Measurements from ENCODE around the gene GPR153.
A peak's percentile ranks its signal among the peaks of the same experiment; 100 is the strongest.
"Not testable (repeated sequence)": the region's sequence is repeated elsewhere in the genome, so short reads cannot be mapped to it uniquely, and the experiment has no call there.

The GPR153 gene

DNA sequence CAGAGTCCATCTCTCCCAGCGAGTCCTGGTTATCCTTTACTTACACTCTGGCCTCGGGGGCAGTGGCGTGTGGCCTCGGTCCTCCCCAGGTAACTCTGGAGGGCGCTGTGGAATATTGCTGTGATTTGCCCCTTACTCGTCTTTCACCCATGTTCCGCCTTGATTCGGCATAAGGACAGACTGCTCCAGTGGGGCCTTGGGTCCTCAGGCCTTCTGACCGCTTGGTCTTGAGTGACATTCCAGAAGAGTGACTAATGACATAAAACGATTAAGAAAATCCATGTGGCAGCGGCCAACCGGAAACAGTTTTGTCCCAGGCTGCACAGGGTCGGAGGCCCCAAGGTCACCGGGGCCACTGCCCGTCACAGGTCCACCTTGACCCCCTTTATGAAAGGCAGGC is 36.2 kb downstream of the GPR153 start:
- no peak for DNase-seq (ENCODE audit: low spot score)

DNA sequence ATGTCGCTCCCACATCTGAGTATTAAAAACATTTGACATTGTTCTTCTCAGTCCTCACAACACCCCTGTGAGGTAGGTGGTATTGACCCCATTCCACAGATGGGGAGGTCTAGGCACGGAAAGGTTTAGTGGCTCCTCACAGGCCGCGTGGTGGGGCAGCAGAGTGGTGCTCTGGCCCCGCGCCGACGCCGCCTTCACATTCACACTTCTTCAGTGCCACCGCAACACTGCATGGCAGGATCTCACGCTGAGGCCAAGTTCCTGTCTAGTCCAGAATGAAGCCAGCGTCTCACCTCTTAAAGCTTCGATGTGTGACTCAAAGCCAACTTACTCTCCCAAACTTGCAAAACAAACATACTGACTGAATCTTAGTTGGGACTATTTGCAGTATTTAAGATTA is 37.3 kb downstream of the GPR153 start:
- DNase-seq (ENCODE audit: low spot score), result no peak

DNA sequence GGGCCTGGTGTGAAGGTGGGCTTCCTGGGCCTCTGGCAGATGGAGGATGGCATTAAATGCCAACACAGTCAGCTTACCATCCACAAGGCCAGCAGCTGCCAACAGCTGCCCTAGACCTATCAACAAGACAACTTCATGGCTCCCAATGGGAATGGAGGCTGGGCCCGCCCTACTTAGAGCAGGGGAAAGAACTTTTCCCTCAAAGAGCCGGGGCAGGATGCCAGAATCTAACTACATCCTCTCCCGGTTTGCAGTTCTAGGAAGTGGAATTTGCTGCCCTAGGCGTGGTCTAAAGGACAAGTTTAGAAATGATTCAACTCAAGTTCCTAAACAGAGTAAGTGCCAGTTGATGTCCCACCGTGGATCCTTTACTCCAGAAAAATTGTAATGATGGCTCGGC is 38.3 kb downstream of the GPR153 start:
- DNase-seq (ENCODE audit: low spot score), result no peak

DNA sequence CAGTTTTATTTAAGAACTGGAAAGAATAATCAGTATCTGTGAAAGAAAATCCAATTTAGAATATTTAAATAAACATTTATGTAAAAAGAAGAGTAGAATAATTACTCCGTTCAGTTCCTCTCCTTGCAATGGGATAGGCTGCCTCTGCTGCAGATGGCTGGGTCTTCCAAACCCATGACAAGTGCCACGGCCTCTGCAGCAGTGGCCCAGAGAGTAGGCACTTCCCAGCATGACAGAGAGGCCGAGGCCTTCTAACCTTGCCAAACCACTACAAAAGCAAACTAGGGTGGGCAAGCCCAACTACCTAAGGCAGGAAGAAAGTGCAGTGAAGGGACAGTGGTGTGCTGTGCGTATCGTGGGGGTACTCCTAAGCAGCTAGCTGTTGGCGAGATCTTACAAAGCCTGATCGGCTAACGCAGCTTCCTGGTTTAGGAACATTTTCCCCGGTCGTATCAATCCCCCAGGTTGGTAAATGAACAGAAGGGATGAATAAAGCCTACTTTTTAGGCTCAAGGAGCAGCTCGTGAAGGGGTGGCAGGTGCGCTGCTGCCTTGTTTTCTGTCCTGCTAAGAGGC is 39.6 kb downstream of the GPR153 start:
- DNase-seq (ENCODE audit: low spot score), result no peak

DNA sequence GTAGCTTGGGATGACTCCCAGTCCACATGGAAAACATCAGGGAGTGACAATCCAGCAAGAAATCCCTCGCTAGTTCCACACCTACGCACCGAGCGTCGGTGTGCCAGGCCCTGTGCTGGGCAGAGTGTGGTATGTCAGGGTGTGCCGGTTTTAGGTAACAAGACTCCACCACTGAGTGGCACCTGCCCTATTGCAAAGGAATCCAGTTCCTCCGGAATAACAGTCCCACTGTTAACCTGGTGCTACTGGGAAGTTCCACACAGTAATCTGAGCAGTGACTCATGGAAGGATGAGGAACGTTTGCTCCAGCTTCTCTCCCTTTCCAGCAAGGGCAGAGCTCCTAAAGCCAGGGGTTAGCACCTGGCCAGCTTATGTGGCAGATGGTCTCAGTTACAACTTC is 40.7 kb downstream of the GPR153 start:
- no peak for DNase-seq (ENCODE audit: low spot score)

DNA sequence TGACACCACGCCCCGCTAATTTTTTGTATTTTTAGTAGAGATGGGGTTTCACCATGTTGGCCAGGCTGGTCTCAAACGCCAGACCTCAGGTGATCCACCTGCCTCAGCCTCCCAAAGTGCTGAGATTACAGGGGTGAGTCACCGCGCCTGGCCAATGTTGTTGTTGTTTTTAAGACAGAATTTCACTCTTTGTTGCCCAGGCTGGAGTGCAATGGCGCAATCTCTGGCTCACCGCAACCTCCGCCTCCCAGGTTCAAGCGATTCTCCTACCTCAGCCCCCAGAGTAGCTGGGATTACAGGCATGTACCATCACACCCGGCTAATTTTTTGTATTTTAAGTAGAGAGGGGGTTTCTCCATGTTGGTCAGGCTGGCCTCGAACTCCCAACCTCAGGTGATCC is 41.3 kb downstream of the GPR153 start:
- not testable (repeated sequence) for DNase-seq (ENCODE audit: low spot score)

DNA sequence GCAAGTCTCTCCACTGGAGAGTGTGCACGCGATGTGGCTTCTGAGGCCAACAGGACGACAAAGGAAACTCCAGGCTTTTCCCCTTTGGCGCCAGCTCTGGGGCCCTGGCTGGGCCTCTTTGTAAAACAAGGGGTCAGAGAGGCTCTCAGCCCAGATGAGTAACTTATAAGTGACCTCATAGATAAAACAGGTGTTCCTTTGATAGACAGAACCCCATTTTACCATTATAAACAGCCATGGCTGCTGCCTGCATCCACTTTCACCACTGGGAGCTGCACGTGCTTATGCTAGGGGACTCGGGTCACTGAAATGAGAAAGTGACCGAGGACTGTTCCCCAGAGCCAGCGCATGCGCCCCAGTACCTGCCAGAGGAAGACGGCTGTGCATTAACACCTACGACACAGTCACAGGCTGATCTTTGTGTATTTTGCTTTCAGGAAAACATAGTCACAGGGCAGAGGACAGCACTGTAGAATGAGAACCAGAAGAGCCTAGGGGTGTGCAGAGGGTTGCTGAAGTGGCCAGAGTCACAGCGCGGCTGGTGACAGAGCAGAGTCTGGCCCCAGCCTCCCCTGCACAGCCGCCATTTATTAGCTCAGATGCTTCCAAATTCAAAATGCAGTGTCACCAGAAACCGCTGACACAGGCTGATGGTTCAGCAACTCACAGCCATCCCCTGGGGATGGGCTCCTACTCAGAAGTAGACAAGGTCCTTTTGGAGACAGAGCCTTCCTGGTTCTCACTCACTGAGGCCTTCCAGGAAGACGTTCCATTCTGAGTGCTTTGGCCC is 42.3 kb downstream of the GPR153 start:
- no peak for DNase-seq (ENCODE audit: low spot score)

DNA sequence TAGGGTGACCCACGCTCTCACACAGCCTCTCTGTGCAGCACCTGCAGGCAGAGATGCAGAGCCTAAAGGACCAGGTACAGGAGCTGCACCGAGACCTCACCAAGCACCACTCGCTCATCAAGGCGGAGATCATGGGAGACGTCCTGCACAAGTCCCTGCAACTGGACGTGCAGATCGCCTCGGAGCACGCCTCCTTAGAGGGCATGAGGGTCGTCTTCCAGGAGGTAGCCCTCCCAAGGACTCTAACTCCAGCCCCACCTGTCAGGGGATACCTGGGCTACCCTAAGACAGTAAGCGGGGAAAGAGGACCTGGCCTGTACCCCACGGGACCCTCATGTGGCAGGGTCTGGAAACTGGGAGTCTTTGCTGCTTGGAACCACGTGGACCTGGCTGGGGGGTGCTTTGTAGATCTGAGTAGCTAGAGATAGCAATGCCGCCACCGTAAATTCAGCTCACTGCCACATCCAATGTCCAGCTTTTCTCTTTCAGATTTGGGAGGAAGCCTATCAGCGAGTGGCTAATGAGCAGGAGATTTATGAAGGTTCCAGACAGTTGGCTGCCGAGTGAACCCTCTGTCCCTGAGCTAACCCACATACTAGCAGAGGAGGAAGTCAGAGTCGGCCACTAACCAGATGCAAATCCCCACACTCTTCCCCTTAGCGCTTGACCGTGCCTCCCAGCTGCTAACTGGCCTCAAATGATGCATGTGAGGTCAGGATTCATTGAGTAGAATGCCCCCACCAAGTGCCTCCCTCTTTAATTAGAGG is 48.5 kb downstream of the GPR153 start:
- no peak for DNase-seq (ENCODE audit: low spot score)

DNA sequence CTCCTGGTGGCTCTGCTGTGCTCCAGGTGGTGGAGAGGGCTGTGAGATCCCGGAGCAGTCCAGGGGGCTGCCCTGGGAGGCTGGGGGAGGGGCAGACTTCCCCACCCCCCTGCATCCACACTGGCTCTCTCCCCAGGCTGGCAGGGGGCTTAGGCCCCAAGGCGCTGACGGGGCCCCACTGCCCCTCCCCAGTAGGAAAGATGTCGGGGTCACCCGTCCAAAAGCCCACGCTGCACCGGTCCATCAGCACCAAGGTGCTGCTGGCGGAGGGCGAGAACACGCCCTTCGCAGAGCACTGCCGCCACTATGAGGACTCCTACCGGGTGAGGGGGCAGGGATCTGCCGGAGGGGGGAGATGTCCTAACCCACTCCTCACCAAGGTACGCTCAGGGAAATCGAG is 49.2 kb downstream of the GPR153 start:
- DNase-seq (ENCODE audit: low spot score), result no peak

DNA sequence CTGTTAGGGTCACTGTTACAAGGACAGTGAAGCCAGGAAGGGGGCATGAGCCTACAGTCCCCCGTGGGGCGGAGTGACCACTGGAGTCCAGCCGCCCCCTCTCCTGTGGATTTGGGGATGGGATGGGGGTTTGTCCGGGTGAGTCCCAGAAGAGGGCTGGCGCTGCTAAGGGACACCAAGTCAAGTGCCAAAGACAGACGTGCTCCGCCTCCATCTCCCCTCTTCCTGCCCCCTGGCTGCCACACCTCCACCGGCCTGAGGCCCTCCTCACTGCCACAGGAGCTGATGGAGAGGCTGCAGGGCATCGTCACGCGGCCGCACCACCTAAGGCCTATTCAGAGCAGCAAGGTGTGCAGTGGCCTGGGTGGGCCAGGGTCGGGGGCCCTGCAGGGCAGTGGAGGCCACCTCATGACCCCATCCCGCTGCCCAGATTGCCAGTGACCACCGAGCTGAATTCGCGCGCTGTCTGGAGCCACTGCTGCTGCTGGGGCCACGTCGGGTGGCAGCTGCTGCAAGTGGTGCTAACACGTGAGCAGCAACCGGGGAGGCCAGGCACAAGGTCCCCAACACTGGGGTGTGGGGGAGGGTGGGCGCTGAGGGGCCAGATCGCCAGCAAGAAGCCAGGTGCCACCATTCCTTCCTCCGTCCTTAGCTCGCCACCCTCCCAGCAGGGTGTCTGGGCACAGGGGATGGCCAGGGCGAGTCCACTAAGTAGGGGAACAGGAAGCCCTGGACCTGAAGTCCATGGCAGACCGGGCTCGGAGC is 50.1 kb downstream of the GPR153 start:
- no peak for DNase-seq (ENCODE audit: low spot score)

DNA sequence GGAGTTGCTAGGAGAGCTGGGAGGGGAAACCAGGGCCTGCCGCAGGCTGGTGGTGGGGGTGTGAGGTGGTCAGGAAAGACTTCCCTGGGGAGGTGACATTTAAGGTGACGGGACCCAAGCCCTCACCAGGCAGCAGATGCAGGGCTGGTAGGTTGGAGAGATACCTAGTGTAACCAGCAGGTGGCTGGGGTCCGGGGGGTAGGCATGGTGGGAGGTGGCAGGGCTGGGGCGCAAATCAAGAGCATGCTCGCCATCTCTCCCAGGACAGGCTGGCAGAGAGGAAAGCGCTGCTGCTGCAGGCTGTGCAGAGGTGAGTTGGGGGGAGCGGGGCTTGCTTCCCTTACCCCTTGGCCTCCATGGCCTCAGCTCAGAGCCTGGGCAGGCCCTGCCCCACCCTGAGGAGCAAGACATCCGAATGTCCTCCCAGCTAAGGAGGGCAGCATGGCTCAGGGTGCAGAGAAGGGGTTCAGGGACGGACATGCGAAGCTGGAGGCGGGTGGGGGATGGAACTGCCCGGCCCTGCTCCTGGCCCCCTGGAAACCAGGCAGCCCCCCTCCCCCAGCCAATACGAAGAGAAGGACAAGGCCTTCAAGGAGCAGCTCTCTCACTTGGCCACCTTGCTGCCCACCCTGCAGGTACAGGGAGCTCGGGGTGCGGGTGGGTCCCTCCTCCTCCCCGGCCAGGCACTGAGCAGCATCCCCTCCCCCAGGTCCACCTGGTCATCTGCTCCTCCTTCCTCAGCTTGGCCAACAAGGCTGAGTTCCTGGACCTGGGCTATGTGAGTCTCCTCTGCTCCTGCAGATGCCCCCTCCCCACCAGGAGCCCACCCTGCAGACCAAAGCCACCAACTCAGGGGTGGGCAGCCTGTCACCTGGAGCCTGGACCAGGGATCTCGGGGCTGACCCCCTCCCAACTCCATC is 51.0 kb downstream of the GPR153 start:
- no peak for DNase-seq (ENCODE audit: low spot score)

DNA sequence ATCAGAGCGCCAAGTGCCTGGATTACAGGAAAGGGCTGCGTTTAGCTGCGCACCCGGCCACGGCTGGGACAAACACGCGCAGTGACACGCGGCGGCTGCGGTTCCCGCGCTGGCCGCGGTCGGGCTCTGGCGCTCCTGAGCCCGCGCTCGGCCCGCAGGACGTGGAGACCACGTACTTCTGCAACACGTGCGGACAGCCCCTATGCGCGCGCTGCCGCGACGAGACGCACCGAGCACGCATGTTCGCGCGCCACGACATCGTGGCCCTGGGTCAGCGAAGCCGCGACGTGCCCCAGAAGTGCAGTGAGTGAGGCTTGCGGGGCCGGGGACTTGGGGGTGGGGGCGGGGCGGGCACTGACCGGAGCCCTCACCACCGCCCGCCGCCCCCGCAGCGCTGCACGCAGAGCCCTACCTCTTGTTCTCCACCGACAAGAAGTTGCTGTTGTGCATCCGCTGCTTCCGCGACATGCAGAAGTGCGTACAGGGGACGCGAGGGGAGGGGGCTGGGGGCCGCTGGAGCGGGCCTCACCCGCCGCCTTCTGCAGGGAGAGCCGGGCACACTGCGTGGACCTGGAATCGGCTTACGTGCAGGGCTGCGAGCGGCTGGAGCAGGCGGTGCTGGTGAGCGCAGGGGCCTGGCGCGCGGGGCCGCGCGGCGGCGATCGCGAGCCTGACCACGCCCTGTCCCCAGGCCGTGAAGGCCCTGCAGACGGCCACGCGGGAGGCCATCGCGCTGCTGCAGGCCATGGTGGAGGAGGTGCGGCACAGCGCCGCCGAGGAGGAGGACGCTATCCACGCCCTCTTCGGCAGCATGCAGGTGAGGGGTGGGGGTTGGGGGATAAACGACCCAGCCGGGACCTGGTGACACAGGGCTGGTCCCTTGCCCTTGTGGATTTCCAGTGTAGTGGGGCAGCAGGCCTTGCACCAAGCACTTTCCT is 51.9 kb downstream of the GPR153 start:
- peak; percentile 58 for DNase-seq (ENCODE audit: low spot score)

DNA sequence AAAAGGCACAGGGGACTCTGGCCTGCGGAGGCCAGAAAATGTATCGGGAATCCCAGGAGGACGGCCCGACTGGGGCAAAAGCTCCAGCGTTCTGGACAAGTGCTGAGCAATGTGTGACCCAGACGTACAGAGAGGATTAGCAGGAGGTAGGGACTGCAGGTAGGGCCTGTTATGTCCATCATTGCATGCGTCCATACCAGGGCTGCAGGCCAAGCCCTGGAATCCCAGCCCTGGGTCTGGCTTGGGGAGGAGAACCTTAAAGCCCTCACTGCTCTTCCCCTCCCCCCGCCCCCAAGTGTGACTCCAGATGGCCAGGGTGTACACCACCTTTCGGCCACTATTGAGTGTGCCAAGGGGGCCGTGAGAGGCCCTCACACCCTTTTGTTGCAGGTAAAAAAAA is 53.0 kb downstream of the GPR153 start:
- DNase-seq (ENCODE audit: low spot score), result no peak

DNA sequence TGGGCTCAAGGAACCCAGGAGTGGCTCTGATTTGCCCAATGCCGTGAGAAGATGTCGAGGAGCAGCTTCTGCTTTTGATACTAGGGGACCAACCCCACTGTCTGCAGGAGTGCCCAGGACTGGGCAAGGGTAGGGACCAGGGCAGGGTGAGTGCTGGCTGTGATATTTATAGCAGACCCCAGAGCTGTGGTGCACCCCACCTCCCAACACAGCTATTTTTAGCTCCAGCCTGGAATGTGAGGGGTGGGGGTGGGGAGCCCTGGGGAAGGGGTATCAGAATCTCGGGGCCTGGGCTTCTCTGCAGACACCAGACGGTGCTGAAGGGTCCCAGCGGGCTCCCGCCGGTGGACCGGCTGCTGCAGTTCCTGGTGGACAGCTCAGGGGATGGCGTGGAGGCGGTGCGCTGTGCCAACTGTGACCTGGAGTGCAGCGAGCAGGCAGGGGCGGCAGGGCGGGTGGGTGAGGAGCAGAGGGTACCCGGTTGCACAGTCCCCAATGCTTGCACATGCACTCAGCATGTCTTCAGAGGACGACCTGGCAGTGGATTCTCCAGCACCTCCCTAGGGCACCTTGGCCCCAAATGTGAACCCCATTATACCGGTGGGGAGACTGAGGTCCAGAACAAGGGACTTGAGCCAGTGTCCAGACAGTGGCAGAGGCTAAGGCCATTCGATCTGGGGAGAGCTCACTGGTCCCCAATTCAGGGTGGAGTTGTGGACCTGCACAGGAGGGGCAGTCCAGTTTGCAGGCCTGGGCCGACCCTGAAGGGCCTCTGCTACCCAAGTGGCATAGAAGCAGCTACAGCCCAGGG is 53.6 kb downstream of the GPR153 start:
- no peak for DNase-seq (ENCODE audit: low spot score)

DNA sequence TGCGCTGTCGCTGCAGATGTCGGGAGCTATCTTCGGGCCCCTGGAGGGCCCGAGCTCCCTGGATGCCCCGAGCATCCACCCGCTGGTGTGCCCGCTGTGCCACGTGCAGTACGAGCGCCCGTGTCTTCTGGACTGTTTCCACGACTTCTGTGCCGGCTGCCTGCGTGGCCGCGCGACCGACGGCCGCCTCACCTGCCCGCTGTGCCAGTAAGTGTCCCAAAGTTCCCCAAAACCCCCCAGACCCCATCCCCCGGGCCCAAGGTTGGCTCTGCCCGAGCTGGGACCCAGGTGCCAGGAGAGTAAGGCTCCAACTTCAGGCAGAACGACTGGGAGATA is 54.4 kb downstream of the GPR153 start:
- DNase-seq (ENCODE audit: low spot score), result no peak

DNA sequence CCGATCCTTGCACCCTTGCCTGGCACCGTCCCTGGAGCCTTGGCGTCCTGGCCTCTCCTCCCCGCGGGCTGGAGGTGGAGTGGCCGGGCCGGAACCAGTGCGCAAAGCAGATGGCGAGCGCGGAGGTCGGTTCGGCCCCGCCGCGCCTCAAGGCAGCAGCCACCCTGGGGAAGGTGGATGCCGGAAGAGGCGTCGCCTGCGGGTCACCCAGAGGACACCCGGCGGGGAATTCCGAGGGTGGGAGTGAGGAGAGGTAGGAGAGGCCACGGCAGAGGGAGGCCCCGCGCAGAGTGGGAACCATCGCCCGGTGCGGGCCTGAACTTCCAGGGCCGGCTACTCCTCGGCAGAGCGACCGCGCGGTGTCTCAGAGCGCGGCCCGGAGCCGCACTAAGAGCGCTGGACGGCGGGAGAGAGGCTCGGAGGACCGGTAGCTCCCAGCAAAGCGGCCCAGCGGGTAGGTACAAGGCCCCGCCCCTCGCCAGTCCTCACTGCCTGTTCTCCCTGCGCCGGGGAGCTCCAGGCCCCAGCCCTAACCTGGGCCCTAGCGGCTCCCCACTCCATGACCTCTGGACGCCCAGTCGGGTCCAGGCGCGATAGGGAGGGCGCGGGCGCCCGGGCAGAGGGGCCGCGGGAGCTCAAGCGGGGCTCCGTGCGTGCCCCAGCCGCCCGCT is 54.9 kb downstream of the GPR153 start, which contains the start of gene RNF207:
Gene RNF207, plus strand, starts transcription at position 271 of the 671 bp plus-strand sequence. CDS start 417 bp downstream, outside the sequence.
- no peak for DNase-seq (ENCODE audit: low spot score)

DNA sequence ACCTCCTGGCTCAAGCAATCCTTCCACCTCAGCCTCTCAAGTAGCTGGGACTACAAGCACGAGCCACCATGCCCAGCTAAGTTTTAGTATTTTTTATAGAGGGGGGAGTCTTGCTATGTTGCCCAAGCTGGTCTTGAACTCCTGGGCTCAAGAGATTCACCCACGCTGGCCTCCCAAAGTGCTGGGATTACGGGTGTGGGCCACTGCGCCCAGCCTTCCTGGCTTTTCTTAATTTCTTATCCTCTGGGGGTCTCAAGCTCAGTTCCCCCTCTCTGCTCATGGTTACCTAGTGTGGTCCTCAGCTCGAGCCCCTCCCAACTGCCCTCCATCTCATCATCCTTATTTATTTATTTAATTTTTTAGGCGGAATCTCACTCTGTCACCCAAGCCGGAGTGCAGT is 58.6 kb downstream of the GPR153 start:
- no peak for DNase-seq (ENCODE audit: low spot score)

DNA sequence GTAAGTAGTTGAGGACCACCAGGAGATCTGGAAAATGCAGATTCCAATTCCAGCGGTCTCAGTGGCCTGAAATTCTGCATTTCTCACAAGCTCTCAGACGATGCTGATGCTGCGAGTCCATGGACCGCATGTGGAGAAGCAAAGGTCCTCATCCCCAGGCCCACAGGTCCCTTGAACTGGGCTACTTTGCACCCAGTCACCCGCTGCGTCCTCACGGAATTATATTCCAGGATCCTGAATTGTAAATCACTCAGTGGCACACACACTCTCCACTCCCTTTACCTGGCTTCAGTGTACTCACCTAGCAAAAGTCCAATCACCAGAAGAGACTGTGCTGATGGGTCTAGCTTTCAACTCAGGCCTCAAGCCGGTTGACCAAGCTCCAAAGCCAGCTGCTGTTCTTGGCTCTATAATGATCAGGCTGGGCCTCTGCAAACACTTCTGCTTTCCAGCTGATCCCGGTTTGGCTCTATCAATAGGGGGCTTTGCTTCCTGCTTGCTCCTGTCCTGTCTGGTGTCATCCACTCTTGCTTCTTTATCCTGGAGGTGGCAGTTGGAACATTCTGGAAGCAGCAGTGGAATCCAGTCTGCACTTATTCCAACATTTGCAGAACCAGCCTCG is 60.6 kb downstream of the GPR153 start:
- no peak for DNase-seq (ENCODE audit: low spot score)
